ENCODE data around the gene NKD1. TPM values are rescaled to one million over a fixed set of nuclear protein-coding genes. Genes with fewer than 3 reads are reported as not detected.

The NKD1 gene
- total RNA-seq, 1 donor = not detected

DNA sequence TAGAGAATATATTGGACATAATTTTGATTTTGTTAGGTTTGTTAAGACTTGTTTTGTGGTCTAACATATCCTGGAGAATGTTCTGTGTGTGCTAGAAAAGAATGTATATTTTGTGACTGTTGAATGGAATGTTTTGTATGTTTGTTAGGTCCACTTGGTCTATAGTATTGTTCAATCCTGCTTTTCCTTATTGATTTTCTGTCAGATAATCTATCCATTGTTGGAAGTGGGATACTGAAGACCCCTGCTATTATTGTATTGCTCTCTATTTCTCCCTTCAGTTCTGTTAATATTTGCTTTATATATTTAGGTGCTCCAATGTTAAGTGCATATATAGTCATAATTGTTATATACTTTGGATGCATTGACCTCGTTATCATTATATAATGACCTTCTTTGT lies 33.0 kb upstream of the NKD1 start:
- no peak for DNase-seq (ENCODE audit: low read depth)
- H3K4me3 ChIP-seq (ENCODE audit: low read depth, low read length) = no peak overlapping the region
- TF ChIP-seq, protein P1, sequence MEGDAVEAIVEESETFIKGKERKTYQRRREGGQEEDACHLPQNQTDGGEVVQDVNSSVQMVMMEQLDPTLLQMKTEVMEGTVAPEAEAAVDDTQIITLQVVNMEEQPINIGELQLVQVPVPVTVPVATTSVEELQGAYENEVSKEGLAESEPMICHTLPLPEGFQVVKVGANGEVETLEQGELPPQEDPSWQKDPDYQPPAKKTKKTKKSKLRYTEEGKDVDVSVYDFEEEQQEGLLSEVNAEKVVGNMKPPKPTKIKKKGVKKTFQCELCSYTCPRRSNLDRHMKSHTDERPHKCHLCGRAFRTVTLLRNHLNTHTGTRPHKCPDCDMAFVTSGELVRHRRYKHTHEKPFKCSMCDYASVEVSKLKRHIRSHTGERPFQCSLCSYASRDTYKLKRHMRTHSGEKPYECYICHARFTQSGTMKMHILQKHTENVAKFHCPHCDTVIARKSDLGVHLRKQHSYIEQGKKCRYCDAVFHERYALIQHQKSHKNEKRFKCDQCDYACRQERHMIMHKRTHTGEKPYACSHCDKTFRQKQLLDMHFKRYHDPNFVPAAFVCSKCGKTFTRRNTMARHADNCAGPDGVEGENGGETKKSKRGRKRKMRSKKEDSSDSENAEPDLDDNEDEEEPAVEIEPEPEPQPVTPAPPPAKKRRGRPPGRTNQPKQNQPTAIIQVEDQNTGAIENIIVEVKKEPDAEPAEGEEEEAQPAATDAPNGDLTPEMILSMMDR (IDR thresholded peaks at IDR 0.05; ENCODE audit: insufficient read depth, low read depth, low read length) = no peak

DNA sequence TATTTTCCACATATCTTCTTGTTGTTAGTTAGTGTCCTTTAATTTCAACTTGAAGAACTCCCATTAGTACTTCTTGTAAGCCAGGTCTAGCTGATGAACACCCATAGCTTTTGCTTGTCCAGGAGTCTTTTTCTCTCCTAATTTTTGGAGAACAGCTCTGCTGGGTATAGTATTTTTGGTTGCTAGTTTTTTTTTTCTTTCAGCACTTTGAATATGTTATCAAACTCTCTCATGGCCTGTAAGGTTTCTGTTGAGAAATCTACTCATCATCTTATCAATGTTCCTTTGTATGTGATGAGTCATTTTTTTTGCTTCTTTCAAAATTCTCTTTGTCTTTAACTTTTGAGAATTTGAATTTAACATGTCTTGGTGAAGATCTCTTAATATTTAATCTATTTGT lies 31.8 kb upstream of the NKD1 start:
- H3K4me3 ChIP-seq (ENCODE audit: low read depth, low read length) = no peak overlapping the region
- DNase-seq (ENCODE audit: low read depth) = no peak
- TF ChIP-seq, protein P1 (IDR thresholded peaks at IDR 0.05; ENCODE audit: insufficient read depth, low read depth, low read length) = no peak

DNA sequence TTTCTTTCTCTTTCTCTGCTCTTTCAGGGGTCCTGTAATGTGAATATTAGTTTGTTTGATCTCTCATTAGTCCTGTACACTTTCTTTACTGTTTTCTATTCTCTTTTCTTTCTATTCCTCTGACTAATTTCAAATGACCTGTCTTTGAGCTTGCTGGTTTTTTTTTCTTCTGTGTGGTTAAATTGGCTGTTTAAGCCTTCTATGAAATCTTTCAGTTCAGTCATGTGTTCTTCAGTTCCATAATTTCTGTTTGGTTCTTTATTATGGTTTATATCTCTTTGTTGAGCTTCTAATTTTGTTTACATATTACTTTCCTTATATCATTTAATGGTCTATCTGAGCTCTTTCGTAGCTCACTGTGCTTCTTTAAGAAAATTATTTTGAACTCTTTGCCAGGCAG lies 31.3 kb upstream of the NKD1 start:
- DNase-seq (ENCODE audit: low read depth) = no peak
- H3K4me3 ChIP-seq (ENCODE audit: low read depth, low read length) = no peak overlapping the region
- TF ChIP-seq, protein P1 (IDR thresholded peaks at IDR 0.05; ENCODE audit: insufficient read depth, low read depth, low read length) = no peak

DNA sequence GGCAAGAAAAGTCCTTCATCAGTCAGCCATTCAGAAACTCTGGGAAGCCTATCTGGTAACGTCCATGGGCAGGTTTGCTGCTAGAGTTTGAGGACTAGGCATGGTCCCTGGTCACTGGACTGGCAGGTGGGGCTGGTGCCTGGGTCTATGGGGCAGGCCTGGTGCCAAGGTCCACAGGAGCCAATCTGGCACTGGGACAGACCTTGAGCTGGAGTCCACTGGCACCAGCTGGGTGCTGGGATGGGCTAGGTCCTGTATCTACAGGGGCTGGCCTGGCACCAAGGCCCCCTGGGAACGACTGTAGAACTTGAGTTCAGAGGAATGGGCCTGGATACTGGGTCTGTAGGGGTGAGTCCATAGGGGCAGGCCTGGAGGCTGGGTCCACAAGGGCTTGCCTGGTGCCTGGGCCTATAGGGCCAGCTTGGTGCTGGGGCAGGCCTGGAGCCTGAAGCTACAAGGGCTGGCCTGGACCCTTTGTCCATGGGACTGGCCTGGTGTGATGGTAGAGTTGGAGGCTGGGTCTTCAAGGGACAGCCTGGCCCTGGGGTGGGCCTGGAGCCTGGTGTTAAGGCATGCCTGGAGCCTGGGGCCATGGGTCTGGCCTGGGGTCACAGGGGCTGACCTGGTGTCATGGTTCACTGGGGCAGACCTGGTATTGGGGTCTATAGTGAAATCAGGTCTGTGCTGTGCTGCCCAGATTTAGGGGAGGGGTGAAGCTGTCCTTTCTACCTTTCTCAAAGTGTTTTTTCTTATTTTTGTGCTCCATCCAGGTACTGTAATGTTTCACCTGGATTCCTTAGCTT lies 30.5 kb upstream of the NKD1 start:
- no peak for DNase-seq (ENCODE audit: low read depth)
- TF ChIP-seq, protein P1 (IDR thresholded peaks at IDR 0.05; ENCODE audit: insufficient read depth, low read depth, low read length) = no peak

DNA sequence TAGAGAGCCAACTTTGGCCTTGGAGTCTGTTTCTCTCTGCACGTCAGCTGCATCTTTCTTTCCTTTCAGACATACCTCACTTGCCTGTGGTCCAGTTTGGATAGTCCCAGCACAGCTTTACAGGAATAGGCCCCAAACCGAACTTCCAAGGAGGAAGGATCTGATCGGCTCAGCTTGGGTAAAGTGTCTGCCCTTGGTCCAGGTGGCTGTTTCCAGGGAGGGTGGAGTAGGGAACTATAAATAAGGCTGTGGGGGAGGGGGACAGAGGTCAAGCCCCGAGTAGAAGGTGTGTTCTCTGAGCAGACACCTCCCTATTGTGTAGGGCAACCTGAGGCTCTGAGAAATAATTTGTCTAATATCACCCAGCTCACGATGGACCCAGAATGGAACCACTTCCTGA lies 29.2 kb upstream of the NKD1 start:
- DNase-seq (ENCODE audit: low read depth) = no peak
- H3K4me3 ChIP-seq (ENCODE audit: low read depth, low read length) = no peak overlapping the region
- TF ChIP-seq, protein P1 (IDR thresholded peaks at IDR 0.05; ENCODE audit: insufficient read depth, low read depth, low read length) = no peak

More for the DNA sequence above, 30.5 kb upstream of the NKD1 start:
- H3K4me3 ChIP-seq (ENCODE audit: low read depth, low read length) = no peak overlapping the region

DNA sequence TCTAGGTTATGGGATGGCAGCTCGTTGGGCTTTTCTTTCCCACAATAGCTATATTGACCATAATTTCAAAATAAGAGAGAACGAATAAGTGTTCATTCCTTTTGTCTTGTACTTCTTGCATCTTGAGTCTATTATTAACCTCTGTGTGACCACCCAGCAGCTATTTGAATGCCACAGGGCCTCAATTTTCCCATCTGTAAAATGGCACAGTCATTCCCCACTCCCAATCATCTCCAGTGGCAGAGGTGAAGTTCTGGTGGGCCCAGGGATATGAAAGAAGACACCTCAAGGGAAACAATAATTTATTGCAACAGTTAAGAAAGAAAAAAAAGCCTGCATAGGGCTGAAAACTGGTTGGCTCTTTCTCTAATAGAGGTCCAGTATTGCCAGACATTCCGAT lies 28.6 kb upstream of the NKD1 start:
- TF ChIP-seq, protein P1 (IDR thresholded peaks at IDR 0.05; ENCODE audit: insufficient read depth, low read depth, low read length) = no peak
- no peak overlapping the region for H3K4me3 ChIP-seq (ENCODE audit: low read depth, low read length)
- no peak for DNase-seq (ENCODE audit: low read depth)

All from fibroblast of villous mesenchyme (primary cell).